ENCODE measurements around the gene VAT1L.

The VAT1L gene

DNA sequence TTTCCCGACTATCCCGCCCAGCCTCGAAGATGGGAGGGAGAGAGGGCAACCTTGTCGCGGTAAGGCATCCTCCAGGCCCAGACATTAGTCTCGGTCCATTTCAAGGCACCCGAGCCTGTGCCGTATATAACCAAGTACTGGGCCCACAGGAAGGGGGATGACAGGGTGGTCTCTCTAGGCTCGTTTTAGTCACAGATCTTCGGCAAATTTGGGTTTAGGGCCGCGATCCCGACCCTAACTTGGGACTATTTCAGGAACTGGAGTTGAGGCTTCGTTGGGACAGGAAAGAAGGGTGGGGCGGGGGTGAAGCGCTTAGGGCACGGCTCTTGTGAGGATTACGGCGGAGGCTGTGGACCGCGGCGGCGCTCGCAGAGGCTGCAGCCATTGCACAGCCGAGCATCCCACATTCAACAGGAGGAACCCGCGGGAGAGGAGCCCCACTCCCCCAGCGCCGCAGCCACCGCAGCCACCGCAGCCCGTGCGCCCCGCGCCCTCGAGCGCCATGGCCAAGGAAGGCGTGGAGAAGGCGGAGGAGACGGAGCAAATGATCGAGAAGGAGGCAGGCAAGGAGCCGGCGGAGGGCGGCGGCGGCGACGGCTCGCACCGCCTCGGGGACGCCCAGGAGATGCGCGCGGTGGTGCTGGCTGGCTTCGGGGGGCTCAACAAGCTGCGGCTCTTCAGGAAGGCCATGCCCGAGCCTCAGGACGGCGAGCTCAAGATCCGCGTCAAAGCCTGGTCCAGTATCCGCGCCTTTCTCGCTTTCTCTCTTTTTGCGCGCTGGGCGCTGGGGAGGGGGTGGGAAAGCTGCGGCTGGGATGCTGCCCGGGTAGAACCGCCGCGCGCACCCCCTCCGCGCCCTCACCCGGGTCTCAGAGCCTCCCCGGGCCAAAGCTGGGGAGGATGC is at the start of gene VAT1L:
Gene VAT1L, plus strand, starts transcription at position 384 of the 904 bp plus-strand sequence. Its CDS starts 119 bp downstream, at position 503.
- DNase-seq, result no peak

GRCh38 chr16:77738706-77739558 is 49.4 kb upstream of the VAT1L start:
- DNase-seq, result no peak

GRCh38 chr16:77739559-77739892 is 48.8 kb upstream of the VAT1L start:
- no peak for DNase-seq

GRCh38 chr16:77744141-77744540 is 44.2 kb upstream of the VAT1L start:
- no peak for DNase-seq

GRCh38 chr16:77745972-77746371 is 42.4 kb upstream of the VAT1L start:
- DNase-seq, result no peak

DNA sequence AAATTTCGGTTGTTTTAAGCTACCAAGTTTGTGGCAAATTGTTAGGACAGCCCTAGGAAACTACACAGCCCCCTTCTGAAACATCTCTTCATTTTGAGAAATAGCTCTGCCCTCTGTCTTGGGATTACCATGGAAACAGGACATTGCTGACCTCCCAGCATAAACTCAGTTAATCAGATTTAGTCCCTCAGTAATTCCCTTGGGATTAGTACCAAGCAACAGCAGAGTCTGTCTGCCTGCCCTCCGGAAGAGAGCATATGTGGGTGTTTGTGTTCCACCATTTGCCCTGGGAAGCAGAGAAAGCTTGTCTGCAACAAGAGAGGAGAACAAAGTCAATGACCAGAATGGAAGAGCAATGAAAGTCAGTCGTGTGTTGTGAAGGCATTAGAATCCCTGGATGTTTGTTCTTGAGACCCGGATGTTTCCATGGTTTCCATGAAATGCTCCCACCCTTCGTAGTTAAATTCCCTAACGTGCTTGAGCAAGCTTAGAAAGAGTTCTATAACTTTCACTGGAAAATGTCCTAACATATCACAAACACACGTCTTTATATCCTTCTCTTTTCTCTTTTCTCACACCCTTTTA is 39.9 kb upstream of the VAT1L start:
- no peak for DNase-seq

DNA sequence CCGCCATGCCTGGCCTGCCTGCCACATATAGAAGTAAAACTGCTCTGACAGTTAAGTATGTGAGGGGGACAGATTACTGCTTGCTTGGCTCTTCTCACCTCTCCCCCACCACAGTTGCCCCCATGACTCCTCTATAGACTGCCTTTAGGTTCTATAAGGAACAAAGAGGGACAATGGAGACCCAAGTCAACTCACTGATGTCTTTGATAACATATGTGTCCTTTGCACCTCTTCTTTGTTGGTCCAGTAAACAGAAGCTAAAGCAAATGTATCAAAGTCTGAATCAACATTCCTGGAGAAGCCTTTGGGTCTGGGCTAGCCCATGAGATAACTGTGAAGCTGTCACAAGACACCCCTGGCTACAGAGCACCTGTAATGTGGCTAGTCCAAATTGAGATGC is 38.9 kb upstream of the VAT1L start:
- DNase-seq, result no peak

GRCh38 chr16:77758046-77758445 is 30.3 kb upstream of the VAT1L start:
- DNase-seq, result no peak

- no peak for DNase-seq
Observed at GRCh38 chr16:77758508-77758907, 29.9 kb upstream of the VAT1L start.

DNA sequence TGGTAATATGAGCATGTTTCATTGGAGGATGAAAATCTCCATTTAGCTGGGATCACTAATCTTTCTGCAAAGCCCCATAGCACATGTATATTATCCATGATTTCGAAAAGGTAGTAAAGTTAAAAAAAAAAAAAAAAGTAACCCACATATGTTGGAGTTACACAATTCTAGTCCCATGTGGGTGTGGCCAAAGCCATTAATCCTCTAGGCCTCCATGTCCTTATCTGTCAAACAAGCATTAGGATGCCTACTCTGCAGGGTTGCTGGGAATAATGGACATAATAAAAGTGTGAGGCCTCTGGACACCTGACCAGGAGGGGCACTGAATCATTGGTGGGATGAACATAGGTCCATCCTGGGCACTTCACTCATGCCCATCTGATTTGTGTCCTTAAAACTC is 29.2 kb upstream of the VAT1L start:
- no peak for DNase-seq

- no peak for DNase-seq
Observed at GRCh38 chr16:77759821-77760220, 28.5 kb upstream of the VAT1L start.

DNA sequence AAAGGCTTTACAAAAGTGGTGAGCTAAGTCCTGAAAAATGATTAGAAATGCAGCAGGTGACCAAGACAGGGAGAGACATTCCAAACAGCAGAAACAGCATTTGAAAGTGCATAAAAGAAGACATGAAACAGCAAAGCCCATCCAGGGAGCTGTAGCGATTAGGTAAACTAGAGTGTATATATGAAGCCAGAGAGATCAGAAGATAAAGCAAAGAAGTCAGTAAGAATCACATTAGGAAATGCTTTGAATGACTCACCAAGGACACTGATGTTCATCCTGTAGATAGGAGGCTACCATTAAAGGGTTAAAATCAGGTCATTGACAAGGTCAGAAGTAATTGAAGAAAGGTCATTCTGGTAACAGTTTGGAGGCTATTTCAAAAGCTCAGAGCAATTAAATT is 27.6 kb upstream of the VAT1L start:
- DNase-seq, result no peak

- no peak for DNase-seq
Observed at GRCh38 chr16:77761204-77761603, 27.2 kb upstream of the VAT1L start.

- no peak for DNase-seq
Observed at GRCh38 chr16:77762262-77762661, 26.1 kb upstream of the VAT1L start.

DNA sequence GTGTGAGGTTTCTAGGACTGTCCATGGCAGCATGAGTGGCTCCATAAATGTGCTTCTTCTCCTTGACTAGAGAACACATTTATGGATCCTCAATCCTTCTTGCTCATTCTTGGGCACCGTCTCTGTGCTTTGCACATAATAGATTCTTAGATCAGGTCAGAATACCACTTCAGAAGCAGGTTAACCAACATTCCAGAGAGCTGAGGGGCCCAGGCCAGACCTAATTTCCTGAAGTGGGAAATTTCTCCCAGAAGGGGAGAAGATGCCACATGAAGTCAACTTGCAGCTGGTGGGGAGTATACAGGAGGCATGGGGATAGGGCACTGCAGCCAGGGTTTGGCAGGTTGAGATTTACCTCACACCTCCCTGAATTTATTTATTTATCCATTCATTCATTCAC is 24.4 kb upstream of the VAT1L start:
- no peak for DNase-seq

- no peak for DNase-seq
Observed at GRCh38 chr16:77767211-77767610, 21.2 kb upstream of the VAT1L start.

GRCh38 chr16:77767826-77768225 is 20.5 kb upstream of the VAT1L start:
- no peak for DNase-seq

- DNase-seq, result no peak
Observed at GRCh38 chr16:77775911-77776909, 12.2 kb upstream of the VAT1L start.

DNA sequence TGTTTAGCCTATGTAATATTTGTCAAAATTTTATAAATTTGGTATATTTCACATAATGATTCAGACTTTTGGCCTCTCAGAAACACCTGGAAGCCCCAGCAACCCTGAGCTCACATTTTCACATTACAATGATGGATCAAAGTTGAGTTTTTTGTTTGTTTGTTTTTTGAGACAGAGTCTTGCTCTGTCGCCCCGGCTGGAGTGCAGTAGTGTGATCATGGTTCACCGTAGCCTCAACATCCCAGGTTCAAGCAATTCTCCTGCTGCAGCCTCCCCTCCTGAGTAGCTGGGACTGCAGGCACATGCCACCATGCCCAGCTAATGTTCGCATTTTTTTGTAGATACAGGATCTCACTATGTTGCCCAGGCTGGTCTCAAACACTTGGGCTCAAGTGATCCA is 10.6 kb upstream of the VAT1L start:
- DNase-seq, result no peak

- DNase-seq, result no peak
Observed at GRCh38 chr16:77780378-77780837, 8.0 kb upstream of the VAT1L start.

DNA sequence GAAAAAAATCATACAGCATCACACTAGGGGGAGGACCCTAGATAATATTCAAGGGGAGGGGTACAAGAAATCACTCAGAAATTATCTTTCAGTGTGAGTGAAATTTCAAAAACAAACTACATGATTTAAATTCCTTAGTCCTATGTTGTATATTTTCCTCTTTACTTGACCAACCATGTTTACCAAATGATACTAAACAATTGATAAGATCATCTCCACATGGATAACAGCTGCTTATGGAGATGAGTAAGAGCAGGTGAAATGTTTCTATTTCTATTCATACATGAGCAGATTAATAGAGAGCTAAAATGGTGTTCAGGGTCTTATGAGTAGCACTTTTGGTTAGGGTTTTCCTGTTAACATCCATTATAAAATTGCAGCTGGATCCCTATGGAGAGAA is 7.3 kb upstream of the VAT1L start:
- DNase-seq, result no peak

DNA sequence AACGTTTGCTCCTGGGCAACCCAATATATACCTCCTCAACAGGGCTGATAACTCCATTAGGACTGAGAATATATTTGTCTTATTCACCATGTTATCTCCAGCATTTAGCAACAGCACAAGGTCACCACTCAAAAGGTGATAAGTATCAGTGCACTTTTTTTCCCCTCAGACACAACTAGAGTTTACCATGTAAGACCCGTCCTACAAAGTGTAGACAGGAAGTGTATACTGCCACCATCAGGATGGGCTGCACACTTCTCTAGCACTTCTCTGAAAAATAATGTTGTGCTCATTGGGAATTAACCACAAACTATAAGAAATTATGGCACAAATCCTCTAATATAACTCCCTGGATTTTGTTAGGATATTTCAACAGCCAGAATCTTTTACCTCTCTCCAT is 5.7 kb upstream of the VAT1L start:
- DNase-seq, result no peak
